PFSK-1 (cell line): ENCODE data around the gene SURF1.

Experiments
- FOXP2 ChIP-seq: optimal IDR thresholded peaks from 2 replicates; pipeline ENCODE3; 2011; ENCODE audit warnings: borderline replicate concordance, control low read depth, inconsistent platforms; ENCODE audit not compliant: insufficient read depth; ENCODE audit errors: extremely low read length, extremely low read depth
- POLR2AphosphoS5 ChIP-seq: IDR thresholded peaks from 2 replicates; pipeline ENCODE4 v1.6.1; 2012; ENCODE audit warnings: low read depth, mild to moderate bottlenecking, control low read depth, low read length, moderate library complexity
- SIN3A ChIP-seq: IDR thresholded peaks from 2 replicates; pipeline ENCODE4 v1.6.1; 2012; ENCODE audit warnings: mild to moderate bottlenecking, low read length, moderate library complexity, borderline replicate concordance; ENCODE audit not compliant: insufficient read depth
- TAF1 ChIP-seq: IDR thresholded peaks from 2 replicates; pipeline ENCODE4 v1.6.1; 2012; ENCODE audit warnings: low read length, control low read depth, borderline replicate concordance; ENCODE audit not compliant: insufficient read depth
- TF ChIP-seq, protein P1 (sequence below), 2 experiments: IDR thresholded peaks; 2 replicates each; pipeline versions ENCODE4 v1.6.1 to v1.8.0; 2011 to 2012; ENCODE audit warnings: low read depth in 2 of 2, low read length in 2 of 2, control low read depth in 1 of 2, inconsistent platforms in 1 of 2, mild to moderate bottlenecking in 1 of 2, moderate library complexity in 1 of 2; ENCODE audit not compliant: insufficient read depth in 1 of 2

SURF1 gene

DNA sequence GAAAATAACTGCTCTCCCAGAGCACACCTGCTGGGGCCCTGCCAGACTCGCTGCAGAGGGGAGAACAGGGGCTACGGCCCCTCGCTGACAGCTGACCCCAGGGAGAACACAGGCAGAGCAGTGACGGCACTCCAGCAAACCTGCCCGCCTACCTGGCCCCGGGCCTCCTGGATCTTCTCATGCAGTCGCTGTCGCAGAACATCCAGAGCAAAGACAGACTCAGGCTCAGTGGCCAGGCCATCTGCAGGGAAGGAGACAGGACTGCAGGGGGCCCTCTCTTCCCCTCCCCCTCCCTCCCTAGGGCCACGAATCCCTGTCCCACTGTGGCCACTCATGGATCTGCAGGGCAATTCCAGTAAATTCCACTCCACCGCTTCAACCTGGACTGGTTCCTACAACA, 22.7 kb downstream of the SURF1 start:
- no peak for TF ChIP-seq TAF1
- no peak for TF ChIP-seq POLR2AphosphoS5
- TF ChIP-seq, protein P1, sequence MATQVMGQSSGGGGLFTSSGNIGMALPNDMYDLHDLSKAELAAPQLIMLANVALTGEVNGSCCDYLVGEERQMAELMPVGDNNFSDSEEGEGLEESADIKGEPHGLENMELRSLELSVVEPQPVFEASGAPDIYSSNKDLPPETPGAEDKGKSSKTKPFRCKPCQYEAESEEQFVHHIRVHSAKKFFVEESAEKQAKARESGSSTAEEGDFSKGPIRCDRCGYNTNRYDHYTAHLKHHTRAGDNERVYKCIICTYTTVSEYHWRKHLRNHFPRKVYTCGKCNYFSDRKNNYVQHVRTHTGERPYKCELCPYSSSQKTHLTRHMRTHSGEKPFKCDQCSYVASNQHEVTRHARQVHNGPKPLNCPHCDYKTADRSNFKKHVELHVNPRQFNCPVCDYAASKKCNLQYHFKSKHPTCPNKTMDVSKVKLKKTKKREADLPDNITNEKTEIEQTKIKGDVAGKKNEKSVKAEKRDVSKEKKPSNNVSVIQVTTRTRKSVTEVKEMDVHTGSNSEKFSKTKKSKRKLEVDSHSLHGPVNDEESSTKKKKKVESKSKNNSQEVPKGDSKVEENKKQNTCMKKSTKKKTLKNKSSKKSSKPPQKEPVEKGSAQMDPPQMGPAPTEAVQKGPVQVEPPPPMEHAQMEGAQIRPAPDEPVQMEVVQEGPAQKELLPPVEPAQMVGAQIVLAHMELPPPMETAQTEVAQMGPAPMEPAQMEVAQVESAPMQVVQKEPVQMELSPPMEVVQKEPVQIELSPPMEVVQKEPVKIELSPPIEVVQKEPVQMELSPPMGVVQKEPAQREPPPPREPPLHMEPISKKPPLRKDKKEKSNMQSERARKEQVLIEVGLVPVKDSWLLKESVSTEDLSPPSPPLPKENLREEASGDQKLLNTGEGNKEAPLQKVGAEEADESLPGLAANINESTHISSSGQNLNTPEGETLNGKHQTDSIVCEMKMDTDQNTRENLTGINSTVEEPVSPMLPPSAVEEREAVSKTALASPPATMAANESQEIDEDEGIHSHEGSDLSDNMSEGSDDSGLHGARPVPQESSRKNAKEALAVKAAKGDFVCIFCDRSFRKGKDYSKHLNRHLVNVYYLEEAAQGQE (IDR thresholded peaks at IDR 0.05; ENCODE audit: insufficient read depth in 1 of 2, low read depth in 2 of 2, low read length in 2 of 2), result no peak
- no peak for TF ChIP-seq SIN3A
- no peak for TF ChIP-seq FOXP2

DNA sequence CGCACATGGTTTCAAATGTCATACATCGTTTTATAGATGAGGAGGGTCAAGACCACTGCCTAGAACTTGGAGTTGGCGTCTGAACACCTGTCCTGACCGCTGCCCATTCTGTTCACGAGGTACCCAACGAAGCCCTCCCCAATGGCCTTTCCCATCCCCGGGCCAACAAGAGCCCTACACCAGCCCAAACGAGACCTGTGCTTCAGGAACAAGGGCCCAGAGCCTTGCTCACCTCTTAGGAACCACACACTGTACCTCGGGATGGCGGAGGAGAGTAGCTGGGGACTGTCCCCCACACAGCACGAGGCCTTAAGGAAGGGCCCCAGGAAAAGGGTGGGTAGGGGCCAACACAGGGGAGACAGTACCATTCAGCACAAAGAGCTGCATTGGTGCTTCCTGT, 23.3 kb downstream of the SURF1 start:
- no peak for TF ChIP-seq POLR2AphosphoS5
- TF ChIP-seq SIN3A, result no peak
- no peak for TF ChIP-seq FOXP2
- no peak for TF ChIP-seq TAF1
- TF ChIP-seq, protein P1 (IDR thresholded peaks at IDR 0.05; ENCODE audit: insufficient read depth in 1 of 2, low read depth in 2 of 2, low read length in 2 of 2), result no peak

DNA sequence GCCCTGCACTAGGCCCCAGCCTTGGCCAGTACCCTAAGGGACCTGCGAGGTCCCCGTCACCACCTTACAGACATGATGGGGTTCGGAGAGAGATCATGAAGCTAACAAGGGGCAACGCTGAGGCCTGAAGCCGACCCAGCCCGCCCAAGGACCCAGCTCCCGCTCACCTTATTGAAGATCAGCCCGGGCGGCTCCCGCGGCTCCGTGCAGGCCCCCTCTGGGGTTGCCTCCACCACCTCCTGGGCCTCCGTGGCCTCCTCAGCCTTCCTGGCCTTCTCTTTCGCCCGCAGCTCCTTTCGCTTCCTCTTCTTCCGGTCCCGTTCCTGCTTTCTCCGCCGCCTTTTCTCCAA, 23.9 kb downstream of the SURF1 start:
- TF ChIP-seq SIN3A, result no peak
- no peak for TF ChIP-seq TAF1
- no peak for TF ChIP-seq FOXP2
- TF ChIP-seq, protein P1 (IDR thresholded peaks at IDR 0.05; ENCODE audit: insufficient read depth in 1 of 2, low read depth in 2 of 2, low read length in 2 of 2), result no peak
- no peak for TF ChIP-seq POLR2AphosphoS5

DNA sequence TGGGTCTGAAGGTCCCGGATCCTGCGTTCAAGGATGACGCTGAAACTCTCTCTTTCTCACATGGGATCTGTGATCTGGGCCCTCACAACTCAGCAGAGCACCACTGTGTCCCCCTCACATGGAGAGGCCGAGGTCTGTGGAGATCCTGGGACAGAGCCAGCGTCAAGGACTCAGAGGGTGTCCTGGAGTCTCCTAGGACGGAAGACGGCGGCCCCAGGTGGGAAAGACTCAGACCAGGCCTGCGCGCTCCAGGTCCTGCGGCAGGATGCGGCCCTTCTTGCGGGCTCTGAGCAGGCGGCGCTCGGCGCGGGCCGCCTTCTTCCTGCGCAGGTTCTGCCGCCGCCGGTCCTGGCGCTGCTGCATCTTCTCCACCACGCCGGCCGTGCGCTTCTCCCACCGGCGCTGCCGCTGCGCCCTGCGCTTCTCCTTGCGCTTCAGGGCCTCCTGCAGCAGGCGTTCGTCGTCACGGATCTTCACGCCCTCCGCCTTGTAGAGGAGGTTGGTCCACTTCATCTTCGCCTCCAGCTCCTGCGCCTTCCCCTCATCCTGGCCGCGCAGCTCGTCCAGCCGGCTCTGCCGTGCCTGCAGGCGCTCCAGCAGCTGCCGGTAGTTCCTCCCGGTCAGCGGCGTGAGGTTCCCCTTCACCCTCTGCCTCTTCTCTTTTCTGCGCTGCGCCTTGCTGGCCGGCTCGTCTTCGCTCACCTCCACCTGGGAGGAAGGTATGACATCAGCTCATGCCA, 24.5 kb downstream of the SURF1 start:
- TF ChIP-seq POLR2AphosphoS5 (no peak), FOXP2 (no peak), SIN3A (no peak), TAF1 (no peak)
- TF ChIP-seq, protein P1 (IDR thresholded peaks at IDR 0.05; ENCODE audit: insufficient read depth in 1 of 2, low read depth in 2 of 2, low read length in 2 of 2), result no peak

DNA sequence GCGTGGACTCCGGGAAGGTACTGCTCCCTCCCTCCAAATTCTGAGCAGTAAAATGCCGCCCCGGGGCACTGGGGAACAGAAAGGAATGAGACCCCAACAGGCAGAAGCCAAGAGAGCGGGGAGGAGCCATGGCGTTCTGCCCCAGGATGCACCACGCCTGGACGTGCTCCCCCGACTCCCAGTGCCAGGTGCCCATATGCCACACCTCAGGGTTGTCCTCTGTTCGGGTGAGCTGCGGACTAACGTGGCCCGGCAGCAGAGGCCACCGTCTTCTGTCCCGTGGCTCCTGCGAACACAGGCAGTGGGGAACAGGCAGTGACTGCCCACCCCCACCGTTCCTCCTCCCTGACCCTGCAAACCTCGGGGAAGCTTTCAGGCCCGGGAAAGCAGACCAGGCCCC, 25.1 kb downstream of the SURF1 start:
- TF ChIP-seq SIN3A (no peak), POLR2AphosphoS5 (no peak), TAF1 (no peak), FOXP2 (no peak)
- TF ChIP-seq, protein P1 (IDR thresholded peaks at IDR 0.05; ENCODE audit: insufficient read depth in 1 of 2, low read depth in 2 of 2, low read length in 2 of 2), result no peak
